Subcutaneous adipose tissue (tissue), 4 donors: ENCODE data around the gene FBXO48. TPM values are rescaled to one million over a fixed set of nuclear protein-coding genes. Genes with fewer than 3 reads are reported as not detected.

Source experiments
- CTCF ChIP-seq: fragments of 450-650 bp; IDR thresholded peaks from one replicate; pipeline ENCODE4 v1.5.1; 2016; ENCODE audit warnings: low read depth, mild to moderate bottlenecking, control low read depth, antibody characterized with exemption, moderate library complexity
- total RNA-seq, 4 donors: library from RNA; depleted of rRNA; stranded (reverse); fragments of >200 nt; gene quantifications; one replicate each; pipeline ENCODE4 v1.1.0, GENCODE V29; 2016

The FBXO48 gene
- total RNA-seq, 4 donors from 2014 or later = 1.3 to 2.0 (median 1.8) TPM

GRCh38 chr2:68411397-68412126 lies 55.5 kb downstream of the FBXO48 start:
- no peak for TF ChIP-seq CTCF

Other genes with a start within 250 kb of the FBXO48 start
- gene PPP3R1, start 214.8 kb downstream of the FBXO48 start, total RNA-seq = 10 to 100 TPM; 68.6 to 86.3 (median 70.1) TPM
- 10 to 100 TPM; 36.2 to 59.8 (median 55.4) TPM for gene CNRIP1, start 147.3 kb downstream of the FBXO48 start, total RNA-seq
- 10 to 100 TPM; 19.0 to 62.9 (median 31.8) TPM for gene PLEK, start 102.0 kb downstream of the FBXO48 start, total RNA-seq
- 10 to 100 TPM in 2 of 4 donors, 1 to 10 TPM in 2; 6.6 to 10.8 (median 10.1) TPM for gene APLF, start 291 bp upstream of the FBXO48 start, total RNA-seq
- under 1 TPM; under 0.01 to 0.65 (median 0.20) TPM for gene PROKR1, start 176.3 kb upstream of the FBXO48 start, total RNA-seq